Coronary artery (tissue), 2 donors: ENCODE measurements around the gene ZNF268.
A peak's percentile ranks its signal among the peaks of the same experiment; 100 is the strongest.

ENCODE experiments used
- DNase-seq: peaks from one replicate; pipeline ENCODE4 v3.0.0-alpha.2; 2017; ENCODE audit warnings: low spot score
- H3K27ac ChIP-seq, 2 donors: fragments of 200-600 bp; sonication (generic); one replicate each; pipeline ENCODE4 v1.5.1; 2016 to 2019
- H3K4me3 ChIP-seq: fragments of 200-600 bp; sonication (generic); 2 replicates; pipeline ENCODE4 v1.5.1; 2016; ENCODE audit warnings: mild to moderate bottlenecking, moderate library complexity
- TF ChIP-seq, protein P1 (sequence below): fragments of 200-600 bp; sonication (generic); IDR thresholded peaks from one replicate; pipeline ENCODE4 v1.5.1; 2019; ENCODE audit warnings: antibody characterized with exemption

ZNF268 gene

DNA sequence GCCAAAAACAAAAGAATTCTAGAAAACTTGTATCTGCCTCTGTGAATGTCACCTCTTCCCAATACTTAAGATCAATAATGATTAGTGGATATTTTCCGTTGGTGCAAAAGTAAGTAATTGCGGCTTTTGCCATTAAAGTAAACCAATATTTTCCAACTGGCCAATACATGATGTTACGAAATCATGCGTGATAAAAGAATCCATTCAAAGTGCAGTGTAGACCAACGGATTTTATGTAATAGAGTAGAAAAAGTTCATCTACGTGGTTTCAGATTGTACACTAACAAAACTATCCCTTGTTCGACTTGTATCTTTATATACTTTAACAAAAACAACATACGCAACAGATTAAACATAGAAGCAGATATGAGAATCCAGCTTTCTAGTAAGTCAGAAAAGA is 626 bp upstream of the ZNF268 start:
- TF ChIP-seq, protein P1, sequence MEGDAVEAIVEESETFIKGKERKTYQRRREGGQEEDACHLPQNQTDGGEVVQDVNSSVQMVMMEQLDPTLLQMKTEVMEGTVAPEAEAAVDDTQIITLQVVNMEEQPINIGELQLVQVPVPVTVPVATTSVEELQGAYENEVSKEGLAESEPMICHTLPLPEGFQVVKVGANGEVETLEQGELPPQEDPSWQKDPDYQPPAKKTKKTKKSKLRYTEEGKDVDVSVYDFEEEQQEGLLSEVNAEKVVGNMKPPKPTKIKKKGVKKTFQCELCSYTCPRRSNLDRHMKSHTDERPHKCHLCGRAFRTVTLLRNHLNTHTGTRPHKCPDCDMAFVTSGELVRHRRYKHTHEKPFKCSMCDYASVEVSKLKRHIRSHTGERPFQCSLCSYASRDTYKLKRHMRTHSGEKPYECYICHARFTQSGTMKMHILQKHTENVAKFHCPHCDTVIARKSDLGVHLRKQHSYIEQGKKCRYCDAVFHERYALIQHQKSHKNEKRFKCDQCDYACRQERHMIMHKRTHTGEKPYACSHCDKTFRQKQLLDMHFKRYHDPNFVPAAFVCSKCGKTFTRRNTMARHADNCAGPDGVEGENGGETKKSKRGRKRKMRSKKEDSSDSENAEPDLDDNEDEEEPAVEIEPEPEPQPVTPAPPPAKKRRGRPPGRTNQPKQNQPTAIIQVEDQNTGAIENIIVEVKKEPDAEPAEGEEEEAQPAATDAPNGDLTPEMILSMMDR: no peak
- no peak overlapping the region for H3K4me3 ChIP-seq
- H3K27ac ChIP-seq: no peak overlapping the region
- DNase-seq: no peak

DNA sequence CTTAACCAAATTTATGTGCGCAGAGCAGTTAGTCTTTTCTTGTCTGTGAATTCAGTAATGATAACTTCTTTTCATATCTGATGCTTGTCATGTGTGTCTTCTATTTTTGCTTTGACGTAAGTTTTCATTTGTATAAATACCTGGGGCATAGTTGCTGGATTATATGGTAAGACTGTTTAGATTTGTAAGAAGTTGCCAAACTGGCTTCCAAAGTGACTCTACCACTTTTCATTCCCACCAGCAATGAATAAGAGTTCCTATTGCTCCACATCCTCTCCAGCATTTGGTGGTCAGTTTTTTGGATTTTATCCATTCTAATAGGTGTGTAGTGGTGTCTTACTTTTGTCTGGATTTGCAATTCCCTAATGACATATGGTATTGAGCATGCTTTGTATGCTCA is 8.9 kb downstream of the ZNF268 start:
- Histone ChIP-seq H3K27ac (no peak overlapping the region), H3K4me3 (peak overlapping the region; percentile 2)
- TF ChIP-seq, protein P1: no peak
- no peak for DNase-seq

DNA sequence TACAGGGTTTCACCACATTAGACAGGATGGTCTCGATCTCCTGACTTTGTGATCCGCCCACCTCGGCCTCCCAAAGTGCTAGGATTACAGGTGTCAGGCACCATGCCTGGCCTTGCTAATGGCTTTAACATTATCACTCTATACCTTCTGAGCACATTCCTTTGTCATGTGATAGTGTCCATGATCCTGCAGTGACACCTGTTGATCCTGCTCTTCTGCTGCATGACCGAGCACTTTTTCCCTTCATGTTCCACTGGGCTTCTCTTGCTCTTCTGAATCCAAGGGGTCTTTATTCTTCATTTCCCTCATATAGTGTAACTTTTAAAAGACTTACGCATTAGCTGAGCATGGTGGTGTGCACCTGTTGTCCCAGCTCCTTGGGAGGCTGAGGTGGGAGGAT is 11.6 kb downstream of the ZNF268 start:
- no peak for DNase-seq
- TF ChIP-seq, protein P1: no peak
- no peak overlapping the region for H3K4me3 ChIP-seq
- no peak overlapping the region for H3K27ac ChIP-seq

DNA sequence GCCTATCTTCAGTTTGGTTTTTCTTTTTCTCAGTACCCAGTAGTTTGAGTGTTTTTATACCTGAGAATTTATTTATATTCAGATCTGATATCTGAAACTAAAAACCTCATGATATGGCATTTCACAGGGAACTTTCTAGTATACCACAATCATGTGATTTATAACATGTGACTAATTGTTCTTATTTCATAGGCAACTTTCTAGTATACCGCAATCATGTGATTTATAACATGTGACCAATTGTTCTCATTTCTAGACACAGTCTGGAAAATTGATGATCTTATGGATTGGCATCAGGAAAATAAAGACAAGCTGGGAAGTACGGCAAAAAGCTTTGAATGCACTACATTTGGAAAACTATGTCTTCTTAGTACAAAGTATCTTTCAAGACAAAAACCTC is 20.6 kb downstream of the ZNF268 start:
- DNase-seq: no peak
- TF ChIP-seq, protein P1: no peak
- Histone ChIP-seq H3K4me3 (peak overlapping the region; percentile 22), H3K27ac (no peak overlapping the region)

DNA sequence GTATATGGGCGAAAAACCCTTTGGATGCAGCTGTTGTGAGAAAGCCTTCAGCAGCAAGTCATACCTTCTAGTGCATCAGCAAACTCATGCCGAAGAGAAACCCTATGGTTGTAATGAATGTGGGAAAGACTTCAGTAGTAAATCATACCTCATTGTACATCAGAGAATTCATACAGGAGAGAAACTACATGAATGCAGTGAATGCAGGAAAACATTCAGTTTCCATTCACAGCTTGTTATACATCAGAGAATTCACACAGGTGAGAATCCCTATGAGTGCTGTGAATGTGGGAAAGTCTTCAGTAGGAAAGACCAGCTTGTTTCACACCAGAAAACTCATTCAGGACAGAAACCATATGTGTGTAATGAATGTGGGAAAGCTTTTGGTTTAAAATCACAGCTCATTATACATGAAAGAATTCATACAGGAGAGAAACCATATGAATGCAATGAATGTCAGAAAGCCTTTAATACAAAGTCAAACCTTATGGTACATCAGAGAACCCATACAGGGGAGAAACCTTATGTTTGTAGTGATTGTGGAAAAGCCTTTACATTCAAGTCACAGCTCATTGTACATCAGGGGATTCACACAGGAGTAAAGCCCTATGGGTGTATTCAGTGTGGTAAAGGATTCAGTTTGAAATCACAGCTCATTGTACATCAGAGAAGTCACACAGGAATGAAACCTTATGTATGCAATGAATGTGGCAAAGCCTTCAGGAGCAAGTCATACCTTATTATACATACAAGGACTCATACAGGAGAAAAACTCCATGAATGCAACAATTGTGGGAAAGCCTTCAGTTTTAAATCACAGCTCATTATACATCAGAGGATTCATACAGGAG is 21.4 kb downstream of the ZNF268 start:
- no peak for DNase-seq
- peak overlapping the region; percentile 22 for H3K4me3 ChIP-seq
- no peak overlapping the region for H3K27ac ChIP-seq
- TF ChIP-seq, protein P1: no peak

DNA sequence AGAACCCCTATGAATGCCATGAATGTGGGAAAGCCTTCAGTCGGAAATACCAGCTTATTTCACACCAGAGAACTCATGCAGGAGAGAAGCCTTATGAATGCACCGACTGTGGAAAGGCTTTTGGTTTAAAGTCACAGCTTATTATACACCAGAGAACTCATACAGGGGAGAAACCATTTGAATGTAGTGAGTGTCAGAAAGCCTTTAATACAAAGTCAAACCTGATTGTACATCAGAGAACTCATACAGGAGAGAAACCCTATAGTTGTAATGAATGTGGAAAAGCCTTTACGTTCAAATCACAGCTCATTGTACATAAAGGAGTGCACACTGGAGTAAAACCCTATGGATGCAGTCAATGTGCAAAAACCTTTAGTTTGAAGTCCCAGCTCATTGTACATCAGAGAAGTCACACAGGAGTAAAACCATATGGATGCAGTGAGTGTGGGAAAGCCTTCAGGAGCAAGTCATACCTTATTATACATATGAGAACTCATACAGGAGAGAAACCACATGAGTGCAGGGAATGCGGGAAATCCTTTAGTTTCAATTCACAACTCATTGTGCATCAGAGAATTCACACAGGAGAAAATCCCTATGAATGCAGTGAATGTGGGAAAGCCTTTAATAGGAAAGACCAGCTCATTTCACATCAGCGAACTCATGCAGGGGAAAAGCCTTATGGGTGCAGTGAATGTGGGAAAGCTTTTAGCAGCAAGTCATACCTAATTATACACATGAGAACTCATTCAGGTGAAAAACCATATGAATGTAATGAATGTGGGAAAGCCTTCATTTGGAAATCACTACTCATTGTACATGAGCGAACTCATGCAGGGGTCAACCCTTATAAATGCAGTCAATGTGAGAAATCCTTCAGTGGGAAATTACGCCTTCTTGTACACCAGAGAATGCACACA is 22.3 kb downstream of the ZNF268 start:
- no peak overlapping the region for H3K27ac ChIP-seq
- TF ChIP-seq, protein P1: no peak
- peak overlapping the region; percentile 34 for H3K4me3 ChIP-seq
- DNase-seq: no peak
